Stomach (tissue), 4 donors: ENCODE results near the gene ZBTB46.

Source experiments
- EP300 ChIP-seq: sonication (generic); formaldehyde crosslinking; IDR thresholded peaks from one replicate; pipeline ENCODE4 v1.6.1; 2017; ENCODE audit warnings: antibody characterized with exemption
- POLR2A ChIP-seq, 4 donors: fragments of 450-650 bp; IDR thresholded peaks; one replicate each; pipeline ENCODE4 v1.6.1; 2016; ENCODE audit warnings: antibody characterized with exemption in 4 of 4, control low read depth in 2 of 4, mild to moderate bottlenecking in 1 of 4, moderate library complexity in 1 of 4
- POLR2AphosphoS5 ChIP-seq, 3 donors: sonication (generic); formaldehyde crosslinking; IDR thresholded peaks; one replicate each; pipeline ENCODE4 v1.6.1; 2016; ENCODE audit warnings: antibody characterized with exemption in 3 of 3
- TF ChIP-seq, protein P1 (sequence below), 7 experiments: fragments of 450-650 bp in 4 of 7; fragments of 200-600 bp in 3 of 7; sonication (generic) in 3 of 7; IDR thresholded peaks; one replicate each; pipeline ENCODE4 v1.5.1; 2016 to 2019; ENCODE audit warnings: antibody characterized with exemption in 7 of 7, control low read depth in 2 of 7, mild to moderate bottlenecking in 1 of 7

DNA sequence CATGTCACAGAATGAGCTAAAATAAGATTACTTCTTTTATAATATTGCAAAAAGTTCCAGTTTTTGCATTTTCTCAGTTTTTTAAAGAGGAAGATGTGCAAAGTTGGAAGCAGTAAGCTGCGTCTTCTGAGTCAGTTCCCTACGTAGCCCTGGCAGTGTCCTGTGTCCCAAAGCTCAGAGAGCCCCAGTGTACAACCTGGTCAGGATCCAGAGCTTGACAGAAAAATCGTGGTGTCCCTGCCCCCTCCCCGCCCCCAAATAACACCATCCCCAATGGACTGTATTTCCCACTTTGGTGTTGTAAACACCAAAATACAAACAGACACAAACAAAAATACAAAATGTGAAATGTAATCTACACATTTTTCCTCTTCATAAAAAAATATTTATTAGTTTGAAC lies 86.9 kb downstream of the ZBTB46 start:
- TF ChIP-seq, protein P1, sequence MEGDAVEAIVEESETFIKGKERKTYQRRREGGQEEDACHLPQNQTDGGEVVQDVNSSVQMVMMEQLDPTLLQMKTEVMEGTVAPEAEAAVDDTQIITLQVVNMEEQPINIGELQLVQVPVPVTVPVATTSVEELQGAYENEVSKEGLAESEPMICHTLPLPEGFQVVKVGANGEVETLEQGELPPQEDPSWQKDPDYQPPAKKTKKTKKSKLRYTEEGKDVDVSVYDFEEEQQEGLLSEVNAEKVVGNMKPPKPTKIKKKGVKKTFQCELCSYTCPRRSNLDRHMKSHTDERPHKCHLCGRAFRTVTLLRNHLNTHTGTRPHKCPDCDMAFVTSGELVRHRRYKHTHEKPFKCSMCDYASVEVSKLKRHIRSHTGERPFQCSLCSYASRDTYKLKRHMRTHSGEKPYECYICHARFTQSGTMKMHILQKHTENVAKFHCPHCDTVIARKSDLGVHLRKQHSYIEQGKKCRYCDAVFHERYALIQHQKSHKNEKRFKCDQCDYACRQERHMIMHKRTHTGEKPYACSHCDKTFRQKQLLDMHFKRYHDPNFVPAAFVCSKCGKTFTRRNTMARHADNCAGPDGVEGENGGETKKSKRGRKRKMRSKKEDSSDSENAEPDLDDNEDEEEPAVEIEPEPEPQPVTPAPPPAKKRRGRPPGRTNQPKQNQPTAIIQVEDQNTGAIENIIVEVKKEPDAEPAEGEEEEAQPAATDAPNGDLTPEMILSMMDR (IDR thresholded peaks at IDR 0.05) = no peak
- TF ChIP-seq POLR2AphosphoS5 (IDR thresholded peaks at IDR 0.05) (no peak), POLR2A (IDR thresholded peaks at IDR 0.05) (no peak), EP300 (no peak)
